K562 (cell line): ENCODE measurements around the gene MAP3K13. TPM values are rescaled to one million over a fixed set of nuclear protein-coding genes. Genes with fewer than 3 reads are reported as not detected.

Source experiments
- ATAC-seq: fragments of 200-7000 bp; cut with Tn5 transposase; 3 replicates; pipeline ENCODE4 v1.9.1; 2020; ENCODE audit warnings: moderate library complexity
- BruUV-seq: library from RNA; stranded (reverse); fragments of 400-500 nt; replicated peaks from 2 replicates; lab custom pipeline; 2021; lab: Mats Ljungman, UMichigan
- CTCF ChIA-PET: fragments of 300-600 bp; formaldehyde crosslinking; extraction: SDS; loops from one replicate; lab custom pipeline; 2021; ENCODE audit warnings: low intra/inter-chr PET ratio; lab: Yijun Ruan, JAX
- POLR2A ChIA-PET: fragments of 300-600, 350-650 bp; sonication (Branson Sonifier 250); formaldehyde crosslinking; extraction: SDS; loops from one replicate; lab custom pipeline; 2021; ENCODE audit warnings: antibody characterized with exemption, inconsistent platforms; lab: Yijun Ruan, JAX
- DNase-seq, 4 experiments: peaks; one replicate each; pipeline versions ENCODE4 v3.0.0 to v3.0.0-alpha.2; 2011 to 2018; ENCODE audit warnings: low spot score in 3 of 4, mixed read lengths in 3 of 4; ENCODE audit errors: extremely low read depth in 1 of 4
- FAIRE-seq: peaks from 2 replicates; lab custom pipeline; 2011; peaks lifted over from hg19 to GRCh38; lab: Jason Lieb, UNC
- H2AFZ ChIP-seq: 2 replicates; pipeline ENCODE4 v1.6.0; 2011; ENCODE audit warnings: low read depth, low read length, control low read depth, inconsistent platforms
- H3K27ac ChIP-seq: fragments of 200-600 bp; 3 replicates; pipeline ENCODE4 v1.8.0; 2011; ENCODE audit warnings: low read depth, mild to moderate bottlenecking, control low read depth, inconsistent platforms, low read length, moderate library complexity, mixed read lengths; ENCODE audit errors: extremely low read depth
- H3K27me3 ChIP-seq, 2 experiments: fragments of 300-600 bp in 1 of 2; 2 replicates in 1 of 2; 3 replicates in 1 of 2; pipeline versions ENCODE4 v1.6.0 to v1.8.0; 2011; ENCODE audit warnings: inconsistent platforms in 2 of 2, low read length in 2 of 2, mild to moderate bottlenecking in 1 of 2, mixed read lengths in 1 of 2, moderate library complexity in 1 of 2; ENCODE audit not compliant: control insufficient read depth in 2 of 2, insufficient read depth in 2 of 2
- H3K36me3 ChIP-seq: fragments of 300-600 bp; 3 replicates; pipeline ENCODE4 v1.8.0; 2011; ENCODE audit warnings: mild to moderate bottlenecking, low read length, inconsistent platforms; ENCODE audit not compliant: control insufficient read depth, insufficient read depth
- H3K4me1 ChIP-seq, 2 experiments: fragments of 200-600 bp in 1 of 2; replicated peaks in 1 of 2; 2 replicates in 1 of 2; 3 replicates in 1 of 2; pipeline versions ENCODE4 v1.5.1 to v1.8.0; 2011; ENCODE audit warnings: inconsistent platforms in 2 of 2, low read length in 2 of 2, mild to moderate bottlenecking in 1 of 2, mixed read lengths in 1 of 2, moderate library complexity in 1 of 2; ENCODE audit not compliant: control insufficient read depth in 2 of 2, insufficient read depth in 2 of 2
- H3K4me2 ChIP-seq: 2 replicates; pipeline ENCODE4 v1.6.1; 2011; ENCODE audit warnings: low read length, control low read depth, inconsistent platforms, mixed read lengths; ENCODE audit not compliant: insufficient read depth
- H3K4me3 ChIP-seq: fragments of 200-600 bp; sonication (generic), shearing (Covaris generic); 2 replicates; pipeline ENCODE4 v1.5.1; 2016; ENCODE audit warnings: control low read depth, inconsistent platforms
- H3K79me2 ChIP-seq: fragments of 200-600 bp; 3 replicates; pipeline ENCODE4 v1.8.0; 2011; ENCODE audit warnings: low read length, inconsistent platforms; ENCODE audit not compliant: control insufficient read depth, insufficient read depth
- H3K9ac ChIP-seq, 2 experiments: 2 replicates each; pipeline versions ENCODE4 v1.6.0 to v1.6.1; 2011; ENCODE audit warnings: low read depth in 2 of 2, low read length in 2 of 2, control low read depth in 1 of 2, inconsistent platforms in 1 of 2, mild to moderate bottlenecking in 1 of 2, mixed read lengths in 1 of 2; ENCODE audit not compliant: insufficient read depth in 1 of 2
- H3K9me1 ChIP-seq: one replicate; pipeline ENCODE4 v1.6.0; 2011; ENCODE audit warnings: inconsistent platforms, mild to moderate bottlenecking, low read length, moderate library complexity; ENCODE audit not compliant: control insufficient read depth, insufficient read depth
- H3K9me3 ChIP-seq: replicated peaks from 2 replicates; pipeline ENCODE4 v1.5.1; 2011; ENCODE audit warnings: low read depth, low read length, inconsistent platforms; ENCODE audit not compliant: control insufficient read depth, insufficient read depth
- H4K20me1 ChIP-seq: replicated peaks from 2 replicates; pipeline ENCODE4 v1.6.1; 2011; ENCODE audit warnings: low read length, inconsistent platforms, mixed read lengths; ENCODE audit not compliant: control insufficient read depth, insufficient read depth
- AFF1 ChIP-seq, 2 experiments: fragments of 450-650 bp; IDR thresholded peaks; 2 replicates each; pipeline ENCODE4 v1.6.1; 2018; ENCODE audit warnings: mild to moderate bottlenecking in 2 of 2, low read depth in 1 of 2; ENCODE audit not compliant: partially characterized antibody in 2 of 2
- ARID2 ChIP-seq: fragments of 450-650 bp; IDR thresholded peaks from 2 replicates; pipeline ENCODE4 v1.6.1; 2017; ENCODE audit warnings: antibody characterized with exemption, mild to moderate bottlenecking
- KDM1A ChIP-seq, 2 experiments: fragments of 450-650 bp; IDR thresholded peaks; 2 replicates each; pipeline ENCODE4 v1.6.1; 2016; ENCODE audit warnings: mild to moderate bottlenecking in 2 of 2
- MCM3 ChIP-seq: fragments of 450-650 bp; IDR thresholded peaks from 2 replicates; pipeline ENCODE4 v1.6.1; 2016
- ZBTB11 ChIP-seq, 3 experiments: fragments of 200-800 bp in 1 of 3; fragments of 250-450 bp in 1 of 3; fragments of 450-650 bp in 1 of 3; sonication (Bioruptor Pico) in 1 of 3; sonication (Bioruptor generic) in 1 of 3; formaldehyde crosslinking in 1 of 3; IDR thresholded peaks; 2 replicates each; pipeline versions ENCODE4 v1.6.1 to v1.8.0; 2016 to 2022; ENCODE audit warnings: mild to moderate bottlenecking in 2 of 3, missing genetic modification characterization in 2 of 3, missing compliant biosample characterization in 1 of 3, moderate library complexity in 1 of 3
- ZNF224 ChIP-seq: sonication (generic); formaldehyde crosslinking; IDR thresholded peaks from 2 replicates; pipeline ENCODE4 v1.8.0; 2022; ENCODE audit warnings: mild to moderate bottlenecking, missing genetic modification reagents
- ZNF277 ChIP-seq: fragments of 250-450 bp; sonication (Bioruptor Pico); IDR thresholded peaks from 2 replicates; pipeline ENCODE4 v1.8.0; 2022; ENCODE audit warnings: inconsistent platforms, mild to moderate bottlenecking, moderate library complexity, borderline replicate concordance
- ZNF408 ChIP-seq: fragments of 250-450 bp; sonication (Bioruptor Pico); IDR thresholded peaks from 2 replicates; pipeline ENCODE4 v1.4.0; 2020; ENCODE audit warnings: low read depth, mild to moderate bottlenecking, moderate library complexity
- WGBS: fragments of 100-300 bp; shearing (Covaris generic); methylation state at CpG from one replicate; pipeline ENCODE4 v1.1.6; 2016; ENCODE audit warnings: low coverage, mixed read lengths; ENCODE audit not compliant: insufficient coverage; ENCODE audit errors: missing lambda C conversion rate; 5-methylcytosine and 5-hydroxymethylcytosine counted together
- in situ Hi-C: fragments of 300-500 bp; cut with MboI; formaldehyde crosslinking; loops from 4 replicates; pipeline ENCODE4 v1.15.0; 2018; ENCODE audit warnings: inconsistent platforms, mixed read lengths
- intact Hi-C: fragments of 100-400 bp; cut with micrococcal nuclease; formaldehyde crosslinking; loops from 2 replicates; pipeline ENCODE4 v1.14.2; 2022
- polyA plus RNA-seq, 8 experiments: library from polyadenylated mRNA; depleted of rRNA in 4 of 8; stranded (reverse) in 5 of 8; unstranded in 3 of 8; fragments of >200 nt; fragmentation: Nextera tagmentation in 2 of 8; fragmentation: Illumina TruSeq in 1 of 8; extraction: Ambion mirVana in 2 of 8; extraction: Trizol in 1 of 8; gene quantifications; 2 replicates each; pipeline versions ENCODE4 v1.2.1 to v1.2.3, GENCODE V29; 2011 to 2014; ENCODE audit warnings: inconsistent platforms in 1 of 8, missing spikeins in 1 of 8
- total RNA-seq, 7 experiments: library from RNA; depleted of rRNA in 6 of 7; stranded (reverse); fragments of >200 nt in 6 of 7; fragmentation: Illumina TruSeq in 2 of 7; extraction: Trizol in 2 of 7; gene quantifications; 2 replicates each; pipeline versions ENCODE4 v1.2.1 to v1.2.3, GENCODE V29; 2011 to 2021; ENCODE audit warnings: low replicate concordance in 1 of 7

Gene MAP3K13
- total and polyA plus RNA-seq, 9 of the 15 experiments (the other 6 are each of a cell fraction or from before 2014, with no cell fraction given), result 0.04 to 0.32 (median 0.15) TPM; not detected in 2

GRCh38 chr3:185320949-185321348, 42.0 kb upstream of the MAP3K13 start:
- ChIA-PET CTCF (no interaction called here), POLR2A (no interaction called here)
- Histone ChIP-seq H3K27me3 (no peaks in the 10 kb centered on the region), H4K20me1 (no peaks in the 10 kb centered on the region), H3K9ac (no peak overlapping the region), H3K9me1 (no peaks in the 10 kb centered on the region), H3K27ac (no peak overlapping the region), H3K79me2 (no peaks in the 10 kb centered on the region), H3K36me3 (no peaks in the 10 kb centered on the region), H2AFZ (no peak overlapping the region), H3K4me2 (no peak overlapping the region), H3K4me1 (no peaks in the 10 kb centered on the region; a peak in 1 of 5 replicates), H3K9me3 (no peaks in the 10 kb centered on the region), H3K4me3 (no peak overlapping the region)
- TF ChIP-seq ZNF224 (CRISPR knock-in tag) (no peak), ZNF408 (CRISPR knock-in tag) (0 out of 2 replicates have a peak, but pooled peaks have one; percentile 23), AFF1 (IDR thresholded peaks at IDR 0.05; ENCODE audit: low read depth in 1 of 2, partially characterized antibody in 2 of 2) (peak in 1 of 2 experiments; percentile 22), MCM3 (no peak), ZNF277 (CRISPR knock-in tag) (peak; percentile 89), ZBTB11 (CRISPR knock-in tag; IDR thresholded peaks at IDR 0.05) (0 out of 6 replicates have a peak, but pooled peaks of 1 of the 3 experiments have one; percentile 21), ARID2 (peak; percentile 63; the same call in 1 of the 2 replicates), KDM1A (IDR thresholded peaks at IDR 0.05) (peak in 1 of 2 experiments; percentile 90; a peak in 2 of 4 replicates)
- no peak for FAIRE-seq
- BruUV-seq, result no TSS peak
- 86% methylated on average over 10 of the region's 10 CpGs for WGBS
- ATAC-seq, result no peak
- in situ Hi-C loops, result no loop called here
- intact Hi-C loops, result no loop called here
- DNase-seq, result no peak
